ENCODE data around the gene PGBD5.

Gene PGBD5

DNA sequence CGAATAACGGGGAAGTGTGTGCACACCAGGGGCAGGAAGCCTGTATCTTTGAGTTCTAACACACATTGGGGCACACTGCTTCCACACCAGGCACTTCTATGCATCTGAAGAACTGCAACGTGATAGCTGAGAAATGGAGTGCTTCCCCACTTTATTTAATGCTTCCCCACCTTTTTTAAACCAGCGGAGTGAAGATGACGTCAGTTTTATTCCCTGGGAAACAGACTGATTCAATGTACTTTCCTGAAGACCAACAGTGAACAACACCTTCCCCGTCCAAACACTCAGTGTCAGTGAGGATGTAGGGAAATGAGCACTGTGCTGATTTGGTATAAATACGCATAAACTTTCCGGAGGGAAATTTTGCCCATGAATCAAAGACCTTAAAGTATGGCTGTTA is 87.1 kb downstream of the PGBD5 start:
- H3K4me3 ChIP-seq (ENCODE audit: low read length): no peak overlapping the region
- H3K79me2 ChIP-seq (ENCODE audit: low read length): no peaks in the 10 kb centered on the region
- H3K27me3 ChIP-seq (ENCODE audit: low read depth, low read length): peaks cover 11% of the 10 kb centered on the region
- no peak overlapping the region for H3K9ac ChIP-seq (ENCODE audit: low read length)
- H3K4me2 ChIP-seq (ENCODE audit: low read length): no peak overlapping the region
- no peaks in the 10 kb centered on the region for H3K4me1 ChIP-seq (ENCODE audit: low read length)
- no peak for TF ChIP-seq EZH2phosphoT487 (IDR thresholded peaks at IDR 0.05; ENCODE audit: low read depth)
- H4K20me1 ChIP-seq (ENCODE audit: insufficient read depth, low read length): no peaks in the 10 kb centered on the region
- no peaks in the 10 kb centered on the region for H3K9me3 ChIP-seq (ENCODE audit: insufficient read depth, low read length)
- H2AFZ ChIP-seq (ENCODE audit: low read depth, low read length): no peak overlapping the region
- H3K27ac ChIP-seq (ENCODE audit: low read length): no peak overlapping the region
- no peaks in the 10 kb centered on the region for H3K36me3 ChIP-seq (replicated peaks; ENCODE audit: low read depth, low read length)

DNA sequence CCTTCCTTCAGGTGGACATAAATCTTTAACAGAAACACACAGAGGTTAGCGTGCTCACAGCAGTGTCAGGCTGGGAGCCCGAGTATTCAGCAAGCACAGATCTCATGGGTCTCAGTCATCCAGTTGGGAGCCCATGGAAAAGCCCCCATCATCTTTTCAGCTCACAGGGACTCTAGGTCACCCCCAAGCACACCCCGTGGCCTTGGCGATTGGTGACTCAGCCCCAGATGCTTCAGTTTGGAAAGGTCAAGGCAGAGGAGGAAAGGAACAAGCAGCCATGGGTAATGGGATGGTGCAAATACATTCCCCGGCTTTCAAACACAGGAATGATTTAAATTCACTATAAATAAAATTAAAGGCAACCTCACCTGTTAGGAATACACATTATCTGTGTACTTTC is 88.9 kb downstream of the PGBD5 start:
- no peak for TF ChIP-seq EZH2phosphoT487 (IDR thresholded peaks at IDR 0.05; ENCODE audit: low read depth)
- TF ChIP-seq, protein P1, sequence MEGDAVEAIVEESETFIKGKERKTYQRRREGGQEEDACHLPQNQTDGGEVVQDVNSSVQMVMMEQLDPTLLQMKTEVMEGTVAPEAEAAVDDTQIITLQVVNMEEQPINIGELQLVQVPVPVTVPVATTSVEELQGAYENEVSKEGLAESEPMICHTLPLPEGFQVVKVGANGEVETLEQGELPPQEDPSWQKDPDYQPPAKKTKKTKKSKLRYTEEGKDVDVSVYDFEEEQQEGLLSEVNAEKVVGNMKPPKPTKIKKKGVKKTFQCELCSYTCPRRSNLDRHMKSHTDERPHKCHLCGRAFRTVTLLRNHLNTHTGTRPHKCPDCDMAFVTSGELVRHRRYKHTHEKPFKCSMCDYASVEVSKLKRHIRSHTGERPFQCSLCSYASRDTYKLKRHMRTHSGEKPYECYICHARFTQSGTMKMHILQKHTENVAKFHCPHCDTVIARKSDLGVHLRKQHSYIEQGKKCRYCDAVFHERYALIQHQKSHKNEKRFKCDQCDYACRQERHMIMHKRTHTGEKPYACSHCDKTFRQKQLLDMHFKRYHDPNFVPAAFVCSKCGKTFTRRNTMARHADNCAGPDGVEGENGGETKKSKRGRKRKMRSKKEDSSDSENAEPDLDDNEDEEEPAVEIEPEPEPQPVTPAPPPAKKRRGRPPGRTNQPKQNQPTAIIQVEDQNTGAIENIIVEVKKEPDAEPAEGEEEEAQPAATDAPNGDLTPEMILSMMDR (IDR thresholded peaks at IDR 0.05; ENCODE audit: low read depth, low read length): no peak
- Histone ChIP-seq H3K9ac (ENCODE audit: low read length) (no peak overlapping the region), H3K4me2 (ENCODE audit: low read length) (no peak overlapping the region), H3K27ac (ENCODE audit: low read length) (no peak overlapping the region), H3K4me1 (ENCODE audit: low read length) (no peaks in the 10 kb centered on the region), H4K20me1 (ENCODE audit: insufficient read depth, low read length) (no peaks in the 10 kb centered on the region), H3K36me3 (replicated peaks; ENCODE audit: low read depth, low read length) (no peaks in the 10 kb centered on the region), H3K27me3 (ENCODE audit: low read depth, low read length) (peaks cover 7% of the 10 kb centered on the region), H2AFZ (ENCODE audit: low read depth, low read length) (no peak overlapping the region), H3K79me2 (ENCODE audit: low read length) (no peaks in the 10 kb centered on the region), H3K9me3 (ENCODE audit: insufficient read depth, low read length) (no peaks in the 10 kb centered on the region), H3K4me3 (ENCODE audit: low read length) (no peak overlapping the region)

DNA sequence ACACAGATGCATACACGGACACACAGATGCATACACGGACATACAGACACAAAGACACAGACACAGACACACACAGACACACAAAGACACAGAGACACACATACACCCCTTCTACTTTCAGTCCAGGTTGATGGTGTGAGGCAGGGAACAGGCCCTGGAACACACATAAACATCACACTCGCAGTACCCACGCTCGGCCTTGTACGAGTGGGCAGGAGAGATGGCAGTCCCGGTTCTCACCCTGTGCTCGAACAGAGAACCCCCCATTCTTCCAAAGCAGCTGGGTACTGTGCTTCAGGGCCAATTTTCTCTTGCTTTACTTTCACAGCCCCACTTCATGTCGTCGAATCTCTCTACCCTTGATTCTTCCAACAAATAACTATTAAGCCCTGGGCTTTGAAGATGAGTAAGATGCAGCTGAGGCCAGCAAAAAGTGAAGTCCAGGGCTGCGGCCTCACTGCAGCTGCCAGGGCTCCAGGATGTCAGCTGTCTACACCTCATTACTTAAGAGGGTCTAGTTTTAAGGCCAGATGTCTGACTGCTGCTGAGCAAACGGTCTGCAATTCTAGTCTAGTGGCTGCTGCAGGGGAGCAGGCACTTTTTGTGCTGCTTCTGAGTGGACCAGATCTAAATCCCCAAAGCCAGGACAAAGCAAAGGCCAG is 90.1 kb downstream of the PGBD5 start:
- H3K27ac ChIP-seq (ENCODE audit: low read length): no peak overlapping the region
- no peaks in the 10 kb centered on the region for H4K20me1 ChIP-seq (ENCODE audit: insufficient read depth, low read length)
- no peaks in the 10 kb centered on the region for H3K36me3 ChIP-seq (replicated peaks; ENCODE audit: low read depth, low read length)
- no peak for TF ChIP-seq EZH2phosphoT487 (IDR thresholded peaks at IDR 0.05; ENCODE audit: low read depth)
- TF ChIP-seq, protein P1 (IDR thresholded peaks at IDR 0.05; ENCODE audit: low read depth, low read length): no peak
- no peaks in the 10 kb centered on the region for H3K9me3 ChIP-seq (ENCODE audit: insufficient read depth, low read length)
- H2AFZ ChIP-seq (ENCODE audit: low read depth, low read length): no peak overlapping the region
- H3K27me3 ChIP-seq (ENCODE audit: low read depth, low read length): peaks cover 6% of the 10 kb centered on the region; the same call in 1 of the 2 replicates
- H3K4me2 ChIP-seq (ENCODE audit: low read length): no peak overlapping the region
- no peaks in the 10 kb centered on the region for H3K79me2 ChIP-seq (ENCODE audit: low read length)
- H3K4me3 ChIP-seq (ENCODE audit: low read length): no peak overlapping the region
- no peak overlapping the region for H3K9ac ChIP-seq (ENCODE audit: low read length)
- no peaks in the 10 kb centered on the region for H3K4me1 ChIP-seq (ENCODE audit: low read length)

DNA sequence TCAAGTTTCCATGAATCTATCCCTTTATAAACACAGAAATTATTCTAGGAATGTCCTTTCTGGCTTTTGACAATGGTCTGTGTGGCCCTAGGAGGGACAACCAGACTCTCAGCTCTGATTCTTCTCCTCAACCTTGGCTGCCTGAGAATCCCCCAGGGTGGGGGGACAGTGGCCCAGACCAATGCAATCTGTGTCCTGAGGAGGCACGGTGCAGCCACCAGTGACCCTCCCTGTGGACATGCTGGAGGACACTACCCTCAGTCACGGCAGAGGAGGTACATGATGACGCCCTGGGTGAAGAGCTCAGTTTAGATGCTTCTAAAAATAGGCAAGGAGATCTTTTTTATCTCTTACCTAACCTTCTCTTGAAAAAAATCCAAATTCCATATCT is 91.7 kb downstream of the PGBD5 start:
- Histone ChIP-seq H3K9me3 (ENCODE audit: insufficient read depth, low read length) (no peaks in the 10 kb centered on the region), H4K20me1 (ENCODE audit: insufficient read depth, low read length) (no peaks in the 10 kb centered on the region), H3K4me2 (ENCODE audit: low read length) (no peak overlapping the region), H3K27ac (ENCODE audit: low read length) (no peak overlapping the region), H3K4me1 (ENCODE audit: low read length) (peaks cover 13% of the 10 kb centered on the region), H3K27me3 (ENCODE audit: low read depth, low read length) (peaks cover 6% of the 10 kb centered on the region; the same call in 1 of the 2 replicates), H2AFZ (ENCODE audit: low read depth, low read length) (no peak overlapping the region), H3K9ac (ENCODE audit: low read length) (no peak overlapping the region), H3K4me3 (ENCODE audit: low read length) (no peak overlapping the region), H3K36me3 (replicated peaks; ENCODE audit: low read depth, low read length) (no peaks in the 10 kb centered on the region), H3K79me2 (ENCODE audit: low read length) (no peaks in the 10 kb centered on the region)
- no peak for TF ChIP-seq EZH2phosphoT487 (IDR thresholded peaks at IDR 0.05; ENCODE audit: low read depth)
- TF ChIP-seq, protein P1 (IDR thresholded peaks at IDR 0.05; ENCODE audit: low read depth, low read length): no peak
